HG03558 (cell line): ENCODE measurements around the gene NTSR1.

ENCODE experiments used
- ATAC-seq: cut with Tn5 transposase; IDR thresholded peaks from one replicate; pipeline ENCODE4 v1.9.1; 2021; ENCODE audit warnings: moderate number of reproducible peaks; ENCODE audit not compliant: unreplicated experiment; ENCODE audit errors: extremely low read depth

NTSR1 gene

GRCh38 chr20:62796699-62797491 lies 88.3 kb downstream of the NTSR1 start:
- no peak for ATAC-seq

DNA sequence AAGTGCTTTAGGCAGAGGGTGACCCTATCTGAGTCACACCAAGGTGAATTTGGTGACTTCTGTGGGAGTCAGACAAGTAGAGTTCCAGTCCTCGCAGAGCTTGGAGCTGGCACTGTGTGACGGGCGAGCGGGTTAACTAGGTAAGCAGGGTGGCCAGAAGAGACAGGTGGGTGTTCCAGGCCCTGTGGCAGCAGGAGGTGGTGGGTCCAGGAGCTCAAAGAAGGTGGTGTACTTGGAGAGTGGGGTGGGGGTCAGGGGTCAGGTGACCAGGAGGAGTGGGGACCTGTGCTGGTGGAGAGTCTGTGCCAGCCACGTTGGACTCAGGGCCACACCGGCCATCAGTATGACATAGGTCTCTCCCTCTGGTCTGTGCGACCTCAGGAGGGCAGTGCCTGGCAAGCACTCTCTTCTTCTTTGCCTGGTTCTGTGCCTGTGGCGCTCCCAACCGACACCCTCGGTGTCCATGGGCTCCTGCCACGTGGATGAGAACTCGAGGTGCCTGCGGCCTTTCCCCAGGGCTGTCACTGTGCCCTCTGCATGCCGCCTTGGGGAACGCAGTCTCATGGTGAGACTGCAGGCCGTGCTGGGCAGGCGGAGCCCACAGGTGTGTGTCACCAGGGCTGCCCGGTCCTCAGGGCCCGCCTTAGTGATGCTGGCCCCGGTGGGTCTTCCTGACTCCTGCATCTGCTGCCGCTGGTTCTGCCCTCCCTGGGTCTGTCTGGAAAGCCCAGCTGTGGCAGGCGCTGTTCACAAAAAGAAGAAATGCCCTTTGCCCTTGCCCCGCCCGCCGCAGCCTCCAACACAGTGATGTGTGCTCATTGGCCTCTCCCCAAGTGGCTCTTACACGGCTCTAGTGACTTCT lies 89.3 kb downstream of the NTSR1 start:
- ATAC-seq: no peak

DNA sequence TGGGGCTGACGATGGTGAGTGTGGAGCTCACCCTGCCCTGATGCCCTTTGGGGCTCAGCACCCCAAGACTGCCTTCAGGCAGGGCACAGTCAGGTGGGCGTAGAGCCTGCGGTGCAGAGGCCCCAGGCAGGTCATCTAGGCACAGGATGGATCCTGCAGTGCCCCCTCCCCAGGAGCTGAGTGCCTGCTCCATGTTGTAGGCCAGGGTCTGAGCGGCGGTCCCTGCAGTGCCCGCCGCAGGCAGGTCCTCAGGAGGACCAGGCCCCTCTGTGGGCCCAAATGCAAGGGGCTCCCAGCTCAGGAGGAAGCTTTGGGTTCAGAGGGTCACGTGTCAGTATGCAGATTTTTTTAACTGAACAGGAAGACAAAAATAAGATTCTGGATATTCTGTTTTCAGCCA lies 90.4 kb downstream of the NTSR1 start:
- ATAC-seq: no peak

DNA sequence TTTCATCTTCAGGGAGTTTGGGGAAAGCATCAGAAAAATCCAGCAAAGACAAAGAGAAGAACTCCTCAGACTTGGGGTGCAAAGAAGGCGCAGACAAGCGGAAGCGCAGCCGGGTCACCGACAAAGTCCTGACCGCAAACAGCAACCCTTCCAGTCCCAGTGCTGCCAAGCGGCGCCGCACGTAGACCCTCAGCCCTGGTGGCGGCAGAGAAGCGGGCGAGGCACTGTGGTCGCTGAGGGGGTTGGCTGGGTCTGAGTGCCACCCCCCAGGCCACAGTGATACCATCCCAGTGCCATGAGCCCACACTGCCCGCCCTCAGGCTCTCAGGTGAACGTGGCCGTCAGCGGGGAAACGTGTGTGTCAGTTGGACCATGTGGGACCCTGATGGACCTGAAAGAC lies 90.8 kb downstream of the NTSR1 start:
- no peak for ATAC-seq

GRCh38 chr20:62799873-62800272 lies 91.2 kb downstream of the NTSR1 start:
- ATAC-seq: no peak

DNA sequence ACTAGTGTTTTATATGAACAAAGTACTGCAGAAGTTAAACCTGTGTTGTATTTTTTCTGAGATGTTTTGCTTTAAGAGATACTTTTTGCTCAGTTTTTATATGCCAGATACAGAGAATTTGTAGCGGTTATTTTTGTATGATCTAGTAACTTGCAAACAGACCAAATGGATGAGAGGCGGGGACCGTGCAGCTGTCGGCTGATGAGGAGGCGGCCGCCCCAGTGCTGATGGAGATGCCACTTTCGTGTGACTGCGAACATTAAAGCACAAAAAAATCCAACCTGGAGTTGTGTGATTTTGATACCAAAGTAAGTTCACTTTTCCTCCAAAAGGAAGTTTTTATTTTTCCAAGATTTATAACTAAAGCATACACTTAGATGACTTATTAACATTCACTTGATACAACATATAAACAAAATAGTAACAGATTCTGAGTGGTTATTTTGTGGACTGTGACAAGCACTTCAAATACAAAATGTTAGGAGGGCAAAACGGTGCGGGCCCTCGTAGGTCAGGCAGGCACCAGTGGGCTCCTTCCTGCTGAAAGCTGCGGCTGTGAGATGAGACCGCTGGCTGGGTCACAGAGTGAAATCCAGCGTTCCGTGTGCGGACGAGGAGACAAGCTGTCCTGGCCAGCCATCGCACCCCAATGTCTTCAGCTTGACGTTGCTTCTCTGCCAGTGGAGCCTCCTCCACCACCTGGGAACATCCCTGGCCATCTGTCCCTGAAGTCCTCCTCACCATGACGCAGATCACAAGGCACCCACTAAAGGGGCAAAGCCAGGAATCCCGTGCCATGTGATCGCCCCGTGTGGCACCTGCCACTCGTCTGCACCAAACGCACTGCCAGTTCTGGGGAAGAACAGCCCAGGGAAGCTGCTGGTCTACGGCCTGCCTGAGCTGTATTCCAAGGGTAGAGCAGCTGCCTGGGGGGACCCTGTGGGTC lies 92.0 kb downstream of the NTSR1 start:
- ATAC-seq: no peak

- ATAC-seq: no peak
Observed at GRCh38 chr20:62801284-62802010, 92.8 kb downstream of the NTSR1 start.

DNA sequence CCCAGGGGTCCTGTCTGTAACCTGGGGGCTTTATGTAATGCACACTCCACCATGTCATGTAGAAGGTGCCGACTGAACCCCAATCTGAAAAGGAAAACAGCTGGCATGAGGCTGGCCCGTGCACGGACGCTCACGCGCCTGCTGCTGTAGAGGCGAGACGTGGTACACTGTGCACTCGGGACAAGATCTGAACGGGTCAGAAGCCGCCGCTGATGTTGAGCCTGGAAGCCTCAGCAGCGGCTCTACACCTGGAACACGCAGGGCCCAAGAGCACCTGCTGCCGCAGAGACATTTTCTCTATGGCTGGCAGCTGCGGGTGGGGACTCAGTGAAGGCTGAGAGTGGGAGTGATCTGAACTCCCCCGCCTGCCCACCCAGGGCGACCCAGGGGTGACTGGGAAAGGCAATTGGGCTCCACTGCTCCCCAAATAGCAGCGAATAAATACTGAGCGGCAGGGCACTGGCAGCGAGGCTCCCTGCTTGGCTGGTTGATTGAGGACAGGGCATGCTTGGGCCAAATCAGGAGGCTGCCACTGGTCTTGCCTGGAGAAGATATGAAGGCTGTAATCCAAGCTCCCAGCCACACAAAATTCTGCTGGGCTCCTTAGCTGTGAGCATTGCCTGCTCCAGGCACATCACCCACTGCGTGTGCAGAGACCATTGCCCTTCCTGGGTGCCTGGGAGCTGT lies 93.5 kb downstream of the NTSR1 start:
- ATAC-seq: no peak

DNA sequence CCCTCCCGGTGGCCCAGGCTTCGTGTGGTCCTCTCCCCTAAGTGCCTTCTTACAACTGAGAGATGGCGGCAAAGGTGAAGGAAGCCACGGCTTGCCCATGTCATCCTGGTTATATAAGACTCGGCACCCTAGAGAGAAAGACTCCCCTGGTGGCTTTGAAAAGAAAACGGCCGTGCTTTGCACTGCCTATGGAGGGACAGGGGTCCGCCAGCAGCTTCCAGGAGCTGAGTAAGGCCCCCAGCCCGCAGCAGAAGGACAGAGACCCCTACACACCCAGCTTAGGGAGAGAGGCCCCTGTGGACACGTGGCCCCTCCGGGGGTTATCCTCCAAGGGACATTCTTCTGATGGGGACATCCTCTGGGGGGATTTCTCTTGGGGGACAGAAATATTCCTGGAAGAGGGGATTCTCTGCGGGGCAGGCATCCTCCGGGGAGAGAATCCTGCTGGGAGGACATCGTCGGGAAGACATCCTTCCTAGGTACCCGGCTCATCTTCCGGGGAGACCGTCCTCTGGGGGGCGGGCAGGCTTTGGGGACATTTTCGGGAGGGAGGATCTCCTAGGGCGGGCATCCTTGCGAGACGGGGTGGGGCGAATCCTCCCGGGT lies 95.5 kb downstream of the NTSR1 start:
- no peak for ATAC-seq

DNA sequence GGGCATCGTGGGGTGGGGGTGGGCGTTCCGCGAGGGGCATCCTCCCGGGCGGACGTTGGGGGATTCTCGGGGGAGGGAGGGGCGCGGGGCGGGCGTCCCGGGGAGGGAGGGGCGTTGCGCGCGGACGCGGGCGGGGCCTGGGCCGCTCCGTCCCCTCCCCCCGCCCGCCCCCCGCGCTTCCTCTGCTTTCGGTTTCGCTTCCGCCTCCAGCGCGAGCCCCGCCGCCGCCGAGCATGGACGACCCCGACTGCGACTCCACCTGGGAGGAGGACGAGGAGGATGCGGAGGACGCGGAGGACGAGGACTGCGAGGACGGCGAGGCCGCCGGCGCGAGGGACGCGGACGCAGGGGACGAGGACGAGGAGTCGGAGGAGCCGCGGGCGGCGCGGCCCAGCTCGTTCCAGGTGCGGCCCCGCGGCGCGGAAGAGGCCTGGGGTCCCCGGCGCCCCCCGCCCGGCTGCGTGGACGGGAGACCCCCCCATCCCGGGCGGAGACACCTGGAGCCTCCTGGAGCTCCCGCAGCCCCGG lies 96.1 kb downstream of the NTSR1 start, which contains the start of gene OGFR:
OGFR (plus strand) TSS at position 209 of the 528 bp plus-strand sequence; CDS start at position 234, 25 bp downstream.
- no peak for ATAC-seq

DNA sequence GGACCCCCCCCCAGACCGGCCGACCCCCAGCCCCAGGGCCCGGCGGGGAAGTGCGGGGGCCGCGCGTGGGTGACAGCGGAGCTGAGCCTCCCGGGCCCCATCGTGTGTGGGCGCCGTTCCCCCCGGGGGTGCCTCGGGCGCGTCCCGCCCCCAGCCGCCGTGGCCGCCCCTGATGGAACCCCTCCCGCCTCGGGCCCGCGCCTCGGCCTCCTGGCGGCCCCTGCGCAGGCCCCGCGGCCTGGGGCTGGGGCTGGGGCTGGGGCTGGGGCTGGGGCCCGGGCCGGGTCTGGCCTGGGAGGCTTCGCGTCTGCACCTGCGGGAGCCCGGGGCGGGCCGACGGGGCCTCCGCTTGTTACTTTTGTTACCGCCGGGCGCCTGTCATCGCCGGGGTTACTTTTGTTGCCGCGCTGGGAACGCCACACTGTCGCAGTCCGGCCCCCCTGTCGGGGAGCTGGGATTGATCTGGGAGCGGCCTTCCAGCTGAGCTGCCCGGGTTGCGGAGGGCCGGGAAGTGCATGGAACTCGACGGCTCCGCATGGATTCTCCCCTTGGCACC lies 96.6 kb downstream of the NTSR1 start:
- ATAC-seq: no peak

DNA sequence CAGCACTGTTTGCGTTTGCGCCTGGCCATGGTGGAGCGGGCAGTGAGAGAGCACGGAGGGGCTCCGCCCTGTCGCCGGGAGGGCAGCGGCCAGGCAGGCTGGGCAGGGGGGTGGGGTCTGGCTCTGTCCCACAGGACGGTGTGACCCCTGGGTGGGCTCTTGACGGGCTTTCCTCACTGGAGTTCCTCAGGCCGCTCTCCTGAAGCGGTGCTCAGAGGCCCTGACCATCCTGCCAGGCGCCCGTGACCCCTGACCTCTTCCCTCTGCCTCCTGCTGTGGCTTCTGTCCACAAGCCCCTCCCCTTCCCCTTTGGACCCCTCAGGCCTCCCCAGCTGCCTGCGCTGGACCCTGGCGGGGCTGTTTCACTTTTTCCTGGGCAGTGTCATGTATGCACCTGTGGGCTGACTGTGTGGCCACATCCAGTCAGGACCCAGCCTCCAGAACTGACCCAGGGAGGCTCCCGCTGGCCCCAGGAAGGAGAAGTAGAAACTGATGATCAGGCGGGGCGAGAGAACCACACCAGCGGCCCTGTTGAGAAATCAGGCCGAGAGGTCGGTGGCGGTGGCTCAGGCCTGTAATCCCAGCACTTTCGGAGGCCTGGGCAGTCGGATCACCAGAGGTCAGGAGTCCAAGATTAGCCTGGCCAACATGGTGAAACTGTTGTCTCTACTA lies 97.2 kb downstream of the NTSR1 start:
- no peak for ATAC-seq

- ATAC-seq: no peak
Observed at GRCh38 chr20:62806383-62807050, 97.9 kb downstream of the NTSR1 start.

- ATAC-seq: no peak
Observed at GRCh38 chr20:62807444-62808210, 99.0 kb downstream of the NTSR1 start.

GRCh38 chr20:62808211-62808865 lies 99.7 kb downstream of the NTSR1 start:
- ATAC-seq: no peak
